RKO (cell line): ENCODE measurements around the gene COPG1.
"Not testable (repeated sequence)": the region's sequence is repeated elsewhere in the genome, so short reads cannot be mapped to it uniquely, and the experiment has no call there.

Source experiments
- DNase-seq: peaks from one replicate; pipeline ENCODE4 v3.0.0-alpha.2; 2016; ENCODE audit warnings: low spot score

COPG1 gene, protein sequence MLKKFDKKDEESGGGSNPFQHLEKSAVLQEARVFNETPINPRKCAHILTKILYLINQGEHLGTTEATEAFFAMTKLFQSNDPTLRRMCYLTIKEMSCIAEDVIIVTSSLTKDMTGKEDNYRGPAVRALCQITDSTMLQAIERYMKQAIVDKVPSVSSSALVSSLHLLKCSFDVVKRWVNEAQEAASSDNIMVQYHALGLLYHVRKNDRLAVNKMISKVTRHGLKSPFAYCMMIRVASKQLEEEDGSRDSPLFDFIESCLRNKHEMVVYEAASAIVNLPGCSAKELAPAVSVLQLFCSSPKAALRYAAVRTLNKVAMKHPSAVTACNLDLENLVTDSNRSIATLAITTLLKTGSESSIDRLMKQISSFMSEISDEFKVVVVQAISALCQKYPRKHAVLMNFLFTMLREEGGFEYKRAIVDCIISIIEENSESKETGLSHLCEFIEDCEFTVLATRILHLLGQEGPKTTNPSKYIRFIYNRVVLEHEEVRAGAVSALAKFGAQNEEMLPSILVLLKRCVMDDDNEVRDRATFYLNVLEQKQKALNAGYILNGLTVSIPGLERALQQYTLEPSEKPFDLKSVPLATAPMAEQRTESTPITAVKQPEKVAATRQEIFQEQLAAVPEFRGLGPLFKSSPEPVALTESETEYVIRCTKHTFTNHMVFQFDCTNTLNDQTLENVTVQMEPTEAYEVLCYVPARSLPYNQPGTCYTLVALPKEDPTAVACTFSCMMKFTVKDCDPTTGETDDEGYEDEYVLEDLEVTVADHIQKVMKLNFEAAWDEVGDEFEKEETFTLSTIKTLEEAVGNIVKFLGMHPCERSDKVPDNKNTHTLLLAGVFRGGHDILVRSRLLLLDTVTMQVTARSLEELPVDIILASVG

GRCh38 chr3:129249284-129250065, at the start of gene COPG1:
Gene COPG1 (plus strand): TSS chr3:129249606. CDS start chr3:129249710, 104 bp downstream.
- DNase-seq: peak; percentile 88

- DNase-seq: no peak
These were observed 44.9 kb upstream of the COPG1 start for GRCh38 chr3:129204473-129204872.

GRCh38 chr3:129205109-129205832, 44.1 kb upstream of the COPG1 start:
- DNase-seq: no peak

- DNase-seq: no peak
These were observed 41.9 kb upstream of the COPG1 start for GRCh38 chr3:129207479-129207878.

DNA sequence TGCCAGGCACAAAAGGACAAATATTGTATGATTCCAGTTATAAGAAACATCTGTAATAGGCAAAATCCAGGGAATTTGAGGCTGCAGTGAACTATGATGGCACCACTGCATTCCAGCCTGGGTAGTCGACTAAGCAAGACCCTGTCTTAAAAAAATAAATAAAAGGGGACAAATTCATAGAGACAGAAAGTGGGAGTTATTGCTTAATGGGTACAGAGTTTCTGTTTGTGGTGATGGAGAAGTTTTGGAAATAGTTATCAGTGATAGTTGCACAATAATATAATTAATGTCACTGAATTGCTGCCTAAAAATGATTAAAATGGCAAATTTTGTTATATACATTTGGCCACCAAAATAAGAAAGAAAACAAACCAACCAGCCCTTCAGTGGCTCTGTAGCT, 38.1 kb upstream of the COPG1 start:
- no peak for DNase-seq

DNA sequence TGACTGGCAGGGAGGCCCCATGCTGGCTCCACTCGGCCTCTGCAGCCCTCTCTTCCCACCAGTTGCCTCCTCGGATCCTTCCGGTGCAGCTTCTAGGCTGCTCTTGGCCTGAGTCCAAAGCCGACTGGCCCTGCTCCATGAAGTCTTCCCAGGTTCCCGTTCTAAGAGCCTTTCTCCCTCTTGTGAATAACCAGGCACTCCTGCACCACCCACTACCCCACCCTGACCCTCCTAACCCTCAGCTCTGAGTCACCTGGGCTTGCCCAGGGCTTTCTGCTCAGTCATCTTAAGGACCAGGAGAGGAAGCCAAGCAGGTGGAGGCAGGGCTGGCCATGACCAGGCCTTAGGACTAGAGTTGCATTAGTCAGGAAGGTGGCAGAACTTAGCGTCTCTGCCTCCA, 37.6 kb upstream of the COPG1 start:
- DNase-seq: peak; percentile 76

DNA sequence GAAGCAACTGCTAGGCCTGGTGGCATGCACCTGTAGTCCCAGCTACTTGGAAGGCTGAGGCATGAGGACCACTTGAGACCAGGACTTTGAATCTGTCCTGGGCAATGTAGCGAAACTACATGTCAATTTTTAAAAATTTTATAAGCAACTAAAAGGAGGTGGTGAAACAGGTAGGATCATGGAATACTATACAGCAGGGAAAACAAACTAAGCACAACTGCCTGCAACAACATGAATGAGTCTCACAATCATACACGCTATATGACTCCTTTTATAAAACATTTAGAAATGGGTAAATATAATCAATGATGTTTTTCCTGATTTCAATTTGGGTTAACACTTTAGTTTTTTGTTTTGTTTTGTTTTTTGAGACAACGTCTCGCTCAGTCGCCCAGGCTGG, 36.2 kb upstream of the COPG1 start:
- DNase-seq: no peak

DNA sequence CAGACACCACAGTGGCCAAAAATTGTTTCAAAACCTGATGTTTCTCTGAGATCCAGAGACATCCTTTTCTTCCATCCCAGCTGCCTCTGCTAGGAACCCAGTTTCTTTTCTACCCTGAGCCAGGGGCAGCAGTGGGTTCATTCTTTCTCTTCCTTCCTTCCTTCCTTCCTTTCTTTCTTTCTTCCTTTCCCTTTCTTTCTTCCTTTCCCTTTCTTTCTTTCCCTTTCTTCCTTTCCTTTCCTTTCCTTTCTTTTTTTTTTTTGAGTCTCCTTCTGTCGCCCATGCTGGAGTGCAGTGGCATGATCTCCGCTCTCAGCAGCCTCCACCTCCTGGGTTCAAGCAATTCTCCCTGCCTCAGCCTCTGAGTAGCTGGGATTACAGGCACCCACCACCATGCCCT, 30.7 kb upstream of the COPG1 start:
- DNase-seq: no peak

DNA sequence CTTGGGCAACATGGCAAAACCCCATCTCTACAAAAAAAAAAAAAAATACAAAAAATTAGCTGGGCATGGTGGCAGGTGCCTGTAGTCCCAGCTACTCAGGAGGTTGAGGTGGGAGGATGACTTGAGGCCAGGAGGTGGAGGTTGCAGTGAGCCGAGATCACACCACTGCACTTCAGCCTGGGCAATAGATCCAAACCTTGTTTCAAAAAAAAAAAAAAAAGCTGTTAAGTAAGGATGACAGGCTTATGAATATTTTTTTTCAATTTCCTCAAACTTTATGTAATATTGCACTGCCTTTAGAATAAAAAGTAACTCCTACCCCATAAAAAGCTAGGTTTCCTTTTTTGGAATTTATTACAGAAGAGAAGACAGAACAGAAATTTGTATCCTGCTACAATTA, 25.0 kb upstream of the COPG1 start:
- DNase-seq: not testable (repeated sequence)

GRCh38 chr3:129224984-129225393, 24.4 kb upstream of the COPG1 start:
- DNase-seq: no peak

DNA sequence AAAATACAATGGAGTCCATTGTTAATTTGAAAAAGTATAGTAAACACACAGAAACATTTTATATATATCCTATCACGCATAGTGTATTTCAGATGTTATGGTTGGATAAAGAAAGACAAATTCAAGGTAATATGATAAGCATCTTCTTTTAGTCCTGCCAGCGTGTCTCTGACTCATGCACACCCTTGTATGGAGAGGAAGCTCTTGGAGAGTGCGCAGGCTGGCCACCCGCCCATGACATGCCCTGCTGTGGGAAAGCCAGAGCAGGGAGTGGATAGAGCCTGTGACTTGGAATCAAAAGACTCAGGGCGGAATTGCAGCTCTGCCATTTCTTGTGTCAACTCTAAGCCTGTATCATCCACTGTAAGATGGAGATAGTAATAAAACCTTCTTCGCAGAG, 23.0 kb upstream of the COPG1 start:
- DNase-seq: peak; percentile 61

DNA sequence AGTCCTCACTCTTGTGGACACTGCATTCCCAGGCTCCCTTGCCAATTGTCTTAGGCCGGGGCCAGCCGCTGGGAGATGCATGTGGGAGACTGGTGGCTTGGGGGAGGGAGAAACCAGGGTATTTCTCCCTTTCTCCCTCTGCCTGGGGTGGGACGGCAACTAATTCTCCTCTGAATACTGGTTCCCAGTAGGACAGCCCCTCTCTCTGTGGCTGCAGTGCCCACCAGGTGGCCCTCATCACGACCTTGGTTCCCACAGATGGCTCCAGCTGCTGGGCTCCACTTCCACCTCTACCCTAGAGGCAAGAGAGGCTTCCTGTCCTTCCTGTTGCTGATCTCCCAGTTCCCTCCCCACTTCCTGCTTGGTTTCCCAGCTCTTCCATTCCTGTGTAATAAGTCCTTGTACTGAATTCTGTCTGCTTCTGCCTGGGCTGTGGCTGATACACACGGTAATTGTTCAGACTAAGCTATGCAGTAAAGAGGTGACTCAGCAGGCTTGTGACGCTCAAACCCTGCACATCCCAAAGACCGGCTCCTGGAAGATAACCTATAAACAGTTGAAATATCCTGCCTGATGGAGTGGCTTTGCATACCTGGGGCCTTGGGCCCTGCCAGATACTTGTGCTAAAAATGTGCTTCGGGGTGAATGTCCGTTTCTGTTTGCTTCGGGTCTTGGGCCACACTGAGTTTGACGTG, 20.4 kb upstream of the COPG1 start:
- peak; percentile 60 for DNase-seq

- DNase-seq: peak; percentile 94
These were observed 18.9 kb upstream of the COPG1 start for GRCh38 chr3:129230311-129231019.

GRCh38 chr3:129231331-129232119, 17.9 kb upstream of the COPG1 start:
- peak; percentile 36 for DNase-seq

DNA sequence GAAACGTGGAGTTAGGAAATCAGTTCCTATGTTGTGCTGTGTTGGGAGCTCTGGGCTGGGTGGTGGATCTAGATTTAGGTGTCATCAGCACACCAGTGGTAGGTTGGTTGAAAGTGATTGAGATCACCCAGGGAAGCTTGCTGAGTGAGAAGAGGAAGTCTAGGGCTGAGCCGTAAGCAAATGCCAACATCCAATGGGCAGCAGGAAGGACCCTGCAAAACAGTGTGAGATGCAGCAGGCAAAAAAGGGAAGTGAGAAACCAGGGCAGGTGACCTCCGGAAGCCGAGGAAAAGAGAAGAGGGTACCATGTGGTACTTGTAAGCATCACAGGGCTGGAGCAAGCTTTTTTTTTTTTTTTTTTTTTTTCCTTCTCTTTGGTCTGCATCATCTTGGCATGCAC, 15.9 kb upstream of the COPG1 start:
- DNase-seq: no peak

GRCh38 chr3:129234441-129234840, 15.0 kb upstream of the COPG1 start:
- no peak for DNase-seq

DNA sequence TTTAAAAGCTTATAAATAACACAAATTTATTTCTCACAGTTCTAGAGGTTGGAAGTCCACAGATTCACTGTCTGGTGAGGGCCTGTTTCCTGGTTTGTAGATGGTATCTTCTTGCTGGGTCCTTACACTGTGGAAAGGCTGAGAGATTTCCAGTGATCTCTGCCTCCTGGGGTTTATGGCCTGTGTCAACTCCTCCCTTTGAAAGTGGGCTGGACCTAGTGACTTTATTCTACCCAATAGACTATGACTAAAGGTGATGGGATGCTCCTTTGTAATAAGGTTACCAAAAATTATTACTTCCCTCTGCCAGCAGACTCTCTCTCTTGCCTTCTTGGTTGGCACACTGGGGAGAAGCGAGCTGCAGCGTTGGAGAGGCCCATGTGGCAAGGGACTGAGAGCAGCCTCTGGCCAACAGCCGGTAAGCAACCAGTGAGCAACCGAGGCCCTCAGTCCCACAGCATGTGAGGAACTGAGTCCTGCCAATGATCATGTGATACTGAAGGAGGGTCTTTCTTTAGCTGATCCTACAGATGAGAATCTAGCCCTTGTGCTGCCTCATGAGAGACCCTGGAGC, 14.0 kb upstream of the COPG1 start:
- no peak for DNase-seq

DNA sequence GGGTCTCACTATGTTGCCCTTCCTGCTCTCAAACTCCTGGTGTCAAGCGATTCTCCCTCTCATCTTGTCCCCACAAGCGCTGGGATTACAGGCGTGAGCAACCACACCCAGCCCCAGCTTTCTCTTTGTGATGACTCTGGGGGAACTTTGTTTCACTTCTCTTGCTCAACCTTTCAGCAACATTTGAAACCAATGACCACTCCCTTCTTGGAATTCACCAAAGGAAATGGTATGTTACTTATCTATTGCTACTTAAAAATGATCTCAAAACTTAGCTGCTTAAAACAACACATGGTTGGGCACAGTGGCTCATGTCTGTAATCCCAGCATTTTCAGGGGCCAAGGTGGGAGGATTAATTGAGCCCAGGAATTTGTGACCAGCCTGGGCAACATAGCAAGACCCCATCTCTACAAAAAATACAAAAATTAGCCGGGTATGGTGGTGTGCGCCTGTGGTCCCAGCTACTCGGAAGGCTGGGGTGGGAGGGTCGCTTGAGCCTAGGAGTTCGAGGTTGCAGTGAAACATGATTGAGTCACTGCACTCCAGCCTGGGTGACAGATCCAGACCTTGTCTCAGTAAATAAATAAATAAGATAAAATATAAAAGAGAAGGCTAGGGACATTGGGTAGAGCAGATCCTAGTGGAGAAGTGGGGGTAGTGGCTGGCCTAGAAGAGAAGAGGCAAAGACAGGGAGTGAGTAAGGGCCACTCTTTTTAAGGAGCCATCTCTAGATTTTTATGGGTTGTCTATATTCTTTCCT, 10.3 kb upstream of the COPG1 start:
- DNase-seq: peak; percentile 23
